ENCODE measurements around the gene S100A13. TPM values are rescaled to one million over a fixed set of nuclear protein-coding genes. Genes with fewer than 3 reads are reported as not detected.
"Not testable (repeated sequence)": the region's sequence is repeated elsewhere in the genome, so short reads cannot be mapped to it uniquely, and the experiment has no call there.

Gene S100A13
- total RNA-seq, 1 donor = 160 TPM

GRCh38 chr1:153585006-153585405, 42.3 kb downstream of the S100A13 start:
- no peak for DNase-seq (ENCODE audit: low read depth)
- H3K4me3 ChIP-seq (ENCODE audit: low read depth, low read length) = no peak overlapping the region
- no peak for TF ChIP-seq CTCF (IDR thresholded peaks at IDR 0.05; ENCODE audit: insufficient read depth, low read depth, low read length)

DNA sequence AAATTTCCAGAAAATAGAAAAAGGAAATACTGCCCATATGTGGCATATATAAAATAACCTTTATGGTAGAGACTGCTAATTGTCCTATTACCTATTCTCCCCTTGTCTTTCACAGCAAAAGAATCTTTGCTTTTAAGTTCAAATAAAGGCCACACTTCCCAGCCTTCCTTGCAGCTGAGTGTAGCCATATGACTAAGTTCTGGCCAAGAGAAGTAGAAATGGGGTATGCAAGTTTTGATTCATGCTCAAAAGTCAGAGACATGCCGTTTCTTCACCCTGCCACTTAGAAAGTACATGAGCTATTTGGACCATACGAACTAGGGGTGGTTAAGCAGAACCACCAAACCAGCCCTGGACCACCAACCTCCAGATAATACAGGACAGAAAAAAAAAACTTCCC, 43.3 kb downstream of the S100A13 start:
- no peak for TF ChIP-seq CTCF (IDR thresholded peaks at IDR 0.05; ENCODE audit: insufficient read depth, low read depth, low read length)
- DNase-seq (ENCODE audit: low read depth) = no peak
- H3K4me3 ChIP-seq (ENCODE audit: low read depth, low read length) = no peak overlapping the region

DNA sequence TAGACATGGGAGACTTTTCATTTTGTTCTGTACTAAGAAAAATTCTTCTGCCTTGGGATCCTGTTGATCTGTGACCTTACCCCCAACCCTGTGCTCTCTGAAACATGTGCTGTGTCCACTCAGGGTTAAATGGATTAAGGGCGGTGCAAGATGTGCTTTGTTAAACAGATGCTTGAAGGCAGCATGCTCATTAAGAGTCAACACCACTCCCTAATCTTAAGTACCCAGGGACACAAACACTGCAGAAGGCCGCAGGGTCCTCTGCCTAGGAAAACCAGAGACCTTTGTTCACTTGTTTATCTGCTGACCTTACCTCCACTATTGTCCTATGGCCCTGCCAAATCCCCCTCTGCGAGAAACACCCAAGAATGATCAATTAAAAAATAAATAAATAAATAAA, 43.8 kb downstream of the S100A13 start:
- H3K4me3 ChIP-seq (ENCODE audit: low read depth, low read length) = not testable (repeated sequence)

GRCh38 chr1:153582836-153583235, 44.5 kb downstream of the S100A13 start:
- DNase-seq (ENCODE audit: low read depth); H3K4me3 ChIP-seq (ENCODE audit: low read depth, low read length): not testable (repeated sequence)

More for the DNA sequence above, 43.8 kb downstream of the S100A13 start:
- not testable (repeated sequence) for DNase-seq (ENCODE audit: low read depth)

DNA sequence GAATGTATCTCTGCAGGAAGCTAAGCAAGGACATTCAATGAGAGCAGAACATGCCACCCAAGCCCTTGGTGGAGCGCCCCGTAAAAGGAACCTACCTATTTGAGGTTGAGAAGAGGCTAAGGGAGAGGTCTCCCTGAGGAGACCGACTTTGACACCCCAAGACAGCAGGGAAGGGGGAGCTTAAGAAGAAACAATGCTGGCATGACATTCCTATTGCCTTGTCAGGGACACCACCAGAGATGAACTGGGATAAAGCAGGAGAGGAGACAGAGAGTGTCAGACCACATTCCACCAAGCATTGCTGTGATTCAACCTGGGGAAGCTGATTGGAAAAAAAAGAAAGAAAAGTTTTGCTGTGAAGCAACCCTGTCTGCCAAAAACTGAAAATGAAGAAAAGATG, 48.4 kb downstream of the S100A13 start:
- DNase-seq (ENCODE audit: low read depth) = no peak
- no peak for TF ChIP-seq CTCF (IDR thresholded peaks at IDR 0.05; ENCODE audit: insufficient read depth, low read depth, low read length)
- no peak overlapping the region for H3K4me3 ChIP-seq (ENCODE audit: low read depth, low read length)

GRCh38 chr1:153578490-153578889, 48.8 kb downstream of the S100A13 start:
- TF ChIP-seq CTCF (IDR thresholded peaks at IDR 0.05; ENCODE audit: insufficient read depth, low read depth, low read length) = no peak
- H3K4me3 ChIP-seq (ENCODE audit: low read depth, low read length) = no peak overlapping the region
- DNase-seq (ENCODE audit: low read depth) = no peak

GRCh38 chr1:153577624-153578051, 49.7 kb downstream of the S100A13 start:
- TF ChIP-seq CTCF (IDR thresholded peaks at IDR 0.05; ENCODE audit: insufficient read depth, low read depth, low read length) = no peak
- DNase-seq (ENCODE audit: low read depth) = no peak
- no peak overlapping the region for H3K4me3 ChIP-seq (ENCODE audit: low read depth, low read length)

DNA sequence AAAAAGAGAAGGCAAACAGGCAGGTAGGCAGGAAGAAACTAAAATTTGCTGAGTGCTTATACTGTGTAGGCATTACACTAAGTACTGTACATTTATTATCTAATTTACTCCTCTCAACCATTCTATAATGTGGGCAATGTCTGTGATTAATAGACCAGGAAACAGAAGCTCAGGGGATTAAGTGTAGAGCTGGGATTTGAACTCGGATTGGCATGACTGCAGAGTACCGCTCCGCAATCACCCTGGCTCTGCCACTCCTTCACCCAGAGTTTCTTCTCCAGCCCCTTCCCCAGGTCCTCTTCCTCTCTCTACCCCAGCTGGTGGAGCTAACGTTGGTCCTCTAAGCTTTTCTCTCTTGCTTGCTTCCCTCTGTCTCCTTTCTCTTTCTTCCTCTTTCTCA, 50.2 kb downstream of the S100A13 start:
- DNase-seq (ENCODE audit: low read depth) = no peak
- H3K4me3 ChIP-seq (ENCODE audit: low read depth, low read length) = no peak overlapping the region
- no peak for TF ChIP-seq CTCF (IDR thresholded peaks at IDR 0.05; ENCODE audit: insufficient read depth, low read depth, low read length)

- peak; percentile 71 for DNase-seq (ENCODE audit: low read depth)
- not testable (repeated sequence) for H3K4me3 ChIP-seq (ENCODE audit: low read depth, low read length)
Measured at GRCh38 chr1:153575497-153575896, 51.8 kb downstream of the S100A13 start.

GRCh38 chr1:153575081-153575491, 52.2 kb downstream of the S100A13 start:
- not testable (repeated sequence) for H3K4me3 ChIP-seq (ENCODE audit: low read depth, low read length); DNase-seq (ENCODE audit: low read depth)
